Transverse colon (tissue), 3 donors: ENCODE data around the gene GRHL1.

Experiments
- POLR2A ChIP-seq: fragments of 450-650 bp; IDR thresholded peaks from one replicate; pipeline ENCODE4 v1.6.1; 2016; ENCODE audit warnings: antibody characterized with exemption, mild to moderate bottlenecking, moderate library complexity
- TF ChIP-seq, protein P1 (sequence below), 5 experiments: fragments of 200-600 bp in 3 of 5; fragments of 450-650 bp in 2 of 5; sonication (generic) in 3 of 5; IDR thresholded peaks; 1 replicate in 2 of 5; 2 replicates in 3 of 5; pipeline ENCODE4 v1.5.1; 2016 to 2017; ENCODE audit warnings: antibody characterized with exemption in 5 of 5, inconsistent platforms in 3 of 5, mild to moderate bottlenecking in 2 of 5, moderate library complexity in 1 of 5

DNA sequence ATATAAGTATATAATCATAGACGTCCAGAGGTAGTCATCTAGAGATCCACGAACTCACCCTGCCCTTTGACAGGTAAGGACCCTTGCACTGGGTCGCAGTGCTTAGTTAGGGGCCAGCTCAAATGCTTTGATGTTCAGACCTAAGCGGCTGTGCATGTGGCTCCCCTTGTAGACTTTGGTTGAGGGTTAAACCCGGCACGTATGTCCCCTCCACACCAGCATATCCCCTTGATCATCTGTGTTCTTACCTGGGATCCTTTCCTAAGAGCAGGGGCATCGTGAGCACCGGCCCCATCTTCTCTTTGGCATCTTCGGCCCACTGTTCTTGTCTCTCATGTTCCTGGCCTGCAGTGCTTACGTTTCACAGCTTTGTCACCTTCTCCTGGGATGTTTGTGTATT, 31.4 kb downstream of the GRHL1 start:
- no peak for TF ChIP-seq POLR2A
- TF ChIP-seq, protein P1, sequence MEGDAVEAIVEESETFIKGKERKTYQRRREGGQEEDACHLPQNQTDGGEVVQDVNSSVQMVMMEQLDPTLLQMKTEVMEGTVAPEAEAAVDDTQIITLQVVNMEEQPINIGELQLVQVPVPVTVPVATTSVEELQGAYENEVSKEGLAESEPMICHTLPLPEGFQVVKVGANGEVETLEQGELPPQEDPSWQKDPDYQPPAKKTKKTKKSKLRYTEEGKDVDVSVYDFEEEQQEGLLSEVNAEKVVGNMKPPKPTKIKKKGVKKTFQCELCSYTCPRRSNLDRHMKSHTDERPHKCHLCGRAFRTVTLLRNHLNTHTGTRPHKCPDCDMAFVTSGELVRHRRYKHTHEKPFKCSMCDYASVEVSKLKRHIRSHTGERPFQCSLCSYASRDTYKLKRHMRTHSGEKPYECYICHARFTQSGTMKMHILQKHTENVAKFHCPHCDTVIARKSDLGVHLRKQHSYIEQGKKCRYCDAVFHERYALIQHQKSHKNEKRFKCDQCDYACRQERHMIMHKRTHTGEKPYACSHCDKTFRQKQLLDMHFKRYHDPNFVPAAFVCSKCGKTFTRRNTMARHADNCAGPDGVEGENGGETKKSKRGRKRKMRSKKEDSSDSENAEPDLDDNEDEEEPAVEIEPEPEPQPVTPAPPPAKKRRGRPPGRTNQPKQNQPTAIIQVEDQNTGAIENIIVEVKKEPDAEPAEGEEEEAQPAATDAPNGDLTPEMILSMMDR (IDR thresholded peaks at IDR 0.05) = no peak
